GM19452 (cell line): ENCODE results near the gene TMEM52B.

ENCODE experiments used
- ATAC-seq: cut with Tn5 transposase; IDR thresholded peaks from one replicate; pipeline ENCODE4 v1.9.1; 2021; ENCODE audit not compliant: unreplicated experiment

TMEM52B gene

DNA sequence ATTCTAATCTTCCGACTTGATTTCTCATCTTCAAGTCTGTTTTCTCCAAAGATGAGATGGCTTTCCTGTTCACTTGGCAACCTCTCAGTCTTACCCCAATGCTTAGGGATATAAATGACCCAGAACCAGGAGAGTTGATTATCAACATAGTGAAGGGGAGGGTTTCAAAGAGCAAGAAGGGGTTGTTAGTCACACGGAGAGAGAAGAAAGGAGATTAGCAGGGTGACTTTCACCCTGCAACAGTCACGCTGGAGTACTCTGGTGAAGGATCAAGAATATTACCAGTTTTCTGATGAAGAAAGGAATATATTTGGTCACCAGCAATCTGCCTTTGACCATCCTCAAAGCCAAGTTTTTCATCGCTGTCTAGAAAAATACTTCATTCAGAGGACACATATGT is at the start of gene TMEM52B:
Gene TMEM52B, plus strand, starts transcription at position 212 of the 400 bp plus-strand sequence. CDS start 543 bp downstream, outside the sequence.
- ATAC-seq = no peak

GRCh38 chr12:10130042-10130441 is 48.8 kb upstream of the TMEM52B start, which contains the start of gene CLEC7A:
CLEC7A (minus strand) TSS chr12:10130199; CDS start chr12:10130082, 117 bp downstream.
- ATAC-seq = peak; percentile 83

DNA sequence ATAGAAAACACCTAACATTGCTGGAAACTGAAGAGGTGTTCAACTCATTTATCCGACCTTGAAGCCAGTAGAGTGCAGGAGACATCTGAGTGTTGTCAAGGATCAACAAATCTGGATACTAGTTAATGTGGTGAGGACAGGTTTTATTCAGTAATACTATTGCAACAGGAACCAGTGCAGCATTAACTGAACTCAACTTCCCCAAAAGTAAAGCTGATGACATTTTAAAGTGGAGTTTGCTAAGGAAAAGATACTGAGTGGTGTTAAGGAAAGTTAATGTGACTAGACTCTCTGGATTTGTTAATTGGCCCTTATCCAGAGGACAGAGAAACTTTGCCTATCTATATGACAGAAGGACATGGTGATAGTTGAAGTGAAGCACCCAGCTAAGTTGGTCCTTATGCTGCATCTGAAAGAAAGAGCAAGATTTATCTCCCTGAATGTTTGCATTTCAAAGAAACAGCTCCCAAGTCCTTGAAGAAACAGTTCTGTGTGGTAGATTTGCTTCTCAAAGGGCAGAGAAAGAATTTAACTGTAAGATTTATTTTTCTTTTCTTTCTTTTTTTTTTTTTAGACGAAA is 47.6 kb upstream of the TMEM52B start:
- ATAC-seq = no peak

- ATAC-seq = no peak
These were observed 45.9 kb upstream of the TMEM52B start for GRCh38 chr12:10132850-10133370.

DNA sequence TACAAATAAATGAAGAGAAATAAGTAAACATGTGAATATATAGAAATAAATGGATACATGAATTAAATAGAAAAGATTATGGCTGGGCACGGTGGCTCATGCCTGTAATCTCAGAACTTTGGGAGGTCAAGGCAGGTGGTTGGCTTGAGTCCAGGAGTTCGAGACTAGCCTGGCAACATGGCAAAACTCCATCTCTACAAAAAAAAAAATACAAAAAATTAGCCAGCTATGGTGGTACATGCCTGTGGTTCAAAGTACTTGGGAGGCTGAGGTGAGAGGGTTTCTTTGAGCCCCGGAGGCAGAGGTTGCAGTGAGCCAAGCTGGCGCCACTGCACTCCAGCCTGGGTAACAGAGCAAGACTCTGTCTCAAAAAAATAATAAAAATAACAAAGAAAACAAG is 43.7 kb upstream of the TMEM52B start:
- ATAC-seq = no peak

DNA sequence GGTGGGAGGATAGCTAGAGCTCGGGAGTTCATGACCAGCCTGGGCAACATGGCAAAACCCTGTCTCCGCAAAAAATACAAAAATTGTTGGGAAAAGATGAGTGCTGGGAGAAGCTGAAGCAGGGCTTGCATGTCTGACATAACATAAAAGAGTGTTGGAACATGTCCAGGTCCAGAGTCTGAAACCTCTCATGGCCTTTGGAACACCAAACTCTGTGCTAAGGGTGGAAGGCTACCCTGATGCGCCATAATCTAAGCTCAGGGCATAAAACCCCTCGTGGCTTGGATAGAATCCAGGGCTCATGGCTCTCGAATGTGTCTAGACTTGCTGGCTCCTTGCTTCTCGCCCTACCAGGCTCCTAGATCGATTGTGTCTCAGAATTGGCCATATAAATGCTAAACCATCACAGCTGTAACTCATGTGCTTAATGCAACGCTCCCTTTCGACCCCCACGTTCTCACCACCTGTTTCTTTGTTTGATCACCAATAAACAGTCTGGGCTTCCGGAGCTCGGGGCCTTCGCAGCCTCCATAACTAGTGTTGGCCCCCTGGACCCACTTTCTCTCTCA is 42.1 kb upstream of the TMEM52B start:
- no peak for ATAC-seq

DNA sequence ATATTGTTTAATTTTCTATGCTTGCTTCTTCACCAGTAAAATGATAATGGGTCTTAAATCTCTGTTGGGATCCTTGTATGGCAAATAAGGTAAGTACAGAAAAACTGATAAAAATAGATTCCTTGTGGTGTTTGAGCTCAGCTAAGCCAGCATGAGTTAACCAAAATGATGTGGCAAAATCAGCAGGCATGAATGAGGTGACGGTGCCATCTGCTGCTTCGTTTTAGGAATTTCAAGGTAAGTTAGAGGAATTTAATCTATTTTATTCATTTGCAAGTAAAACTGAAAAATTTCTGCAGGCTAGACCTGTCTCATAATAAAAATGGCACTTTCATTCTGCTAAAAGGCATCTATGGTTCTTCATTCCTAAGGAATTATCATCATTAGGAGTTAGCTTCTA is 38.8 kb upstream of the TMEM52B start:
- no peak for ATAC-seq

DNA sequence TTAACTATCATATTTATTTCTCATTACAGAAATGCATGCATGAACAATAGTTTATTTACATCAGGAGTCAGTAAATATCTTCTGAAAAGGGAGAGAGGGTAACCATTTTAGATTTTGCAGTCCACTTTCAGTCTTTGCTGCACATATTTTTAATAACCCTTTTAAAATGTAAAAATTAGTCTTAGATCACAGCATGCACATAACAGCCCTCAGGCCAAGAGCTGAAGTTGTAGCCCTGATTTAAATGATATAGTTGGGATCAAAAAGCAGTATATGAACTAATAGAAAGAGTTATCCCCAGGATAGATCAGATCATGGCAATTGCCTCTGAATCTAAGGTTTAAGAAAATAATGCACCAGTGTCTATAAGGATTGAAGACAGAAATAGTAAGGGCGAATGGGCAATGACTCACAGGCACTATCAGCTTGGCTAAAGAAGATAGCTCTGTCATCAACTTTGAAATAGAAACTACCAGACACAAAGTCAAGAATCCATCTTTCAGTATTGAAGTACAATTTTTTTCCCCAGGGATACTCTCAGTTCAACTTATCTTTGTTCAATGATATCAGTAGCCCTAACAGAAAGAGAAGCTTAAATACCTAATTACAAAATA is 35.7 kb upstream of the TMEM52B start:
- ATAC-seq = no peak

GRCh38 chr12:10147714-10148403 is 31.0 kb upstream of the TMEM52B start:
- ATAC-seq = peak; percentile 80

GRCh38 chr12:10151621-10152020 is 27.2 kb upstream of the TMEM52B start:
- no peak for ATAC-seq

DNA sequence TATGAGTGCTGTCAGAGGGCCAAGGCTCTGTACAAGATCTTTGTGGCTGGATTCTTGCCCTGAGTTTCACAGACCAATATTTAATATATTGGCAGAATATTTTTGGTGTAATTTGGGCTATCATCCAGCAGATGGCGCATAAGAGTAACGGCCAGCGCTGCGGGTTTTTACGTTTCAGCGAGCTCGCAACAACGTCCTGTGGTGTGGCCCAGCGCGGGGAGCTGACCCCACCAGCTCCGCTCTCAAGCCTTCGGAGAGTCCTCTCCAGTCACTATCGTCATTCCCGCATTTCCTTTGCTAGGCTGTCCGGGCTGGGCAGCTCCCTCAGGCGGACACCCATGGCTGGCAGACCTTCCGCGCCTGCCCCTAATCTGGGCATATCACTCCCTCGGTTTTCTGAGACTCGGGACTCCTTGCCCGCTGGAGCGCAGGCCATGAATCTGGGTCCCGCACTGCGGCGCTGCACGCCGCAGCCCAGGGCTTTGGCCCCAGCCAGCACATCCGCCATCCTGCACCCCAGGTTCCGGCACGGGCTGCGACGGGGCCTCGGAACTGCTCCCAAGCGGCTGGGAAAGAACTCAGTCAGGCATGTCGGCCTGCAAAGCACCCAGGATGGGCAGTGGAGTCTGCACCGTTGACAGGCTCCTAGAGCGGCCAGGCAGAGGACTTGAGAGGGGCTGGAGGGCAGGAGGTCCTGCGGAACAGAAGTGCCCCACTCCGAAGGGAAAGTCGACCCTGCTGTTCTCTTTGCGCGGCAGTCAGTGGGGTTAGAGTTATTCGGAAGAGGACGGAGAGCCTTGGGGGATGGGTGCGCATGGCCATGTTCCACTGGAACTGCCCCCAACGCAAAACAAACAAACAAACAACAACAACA is 25.3 kb upstream of the TMEM52B start:
- ATAC-seq = no peak

DNA sequence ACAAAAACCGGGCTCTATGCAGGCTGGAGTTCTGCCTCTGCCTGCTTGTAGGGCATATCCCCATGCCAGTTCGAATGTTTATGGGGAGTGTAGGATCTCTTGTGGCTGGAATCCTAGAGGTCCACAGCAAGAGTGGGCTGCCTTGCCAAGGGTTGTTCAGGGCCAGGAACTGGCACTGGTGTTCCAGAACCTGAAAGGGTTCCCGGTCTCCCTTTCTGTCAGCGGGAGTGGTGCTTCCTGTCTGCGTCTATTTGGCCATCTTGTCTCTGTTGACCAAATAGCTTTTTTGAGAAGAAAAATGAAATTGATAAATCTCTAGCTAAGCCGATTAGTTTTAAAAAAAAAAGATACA is 24.7 kb upstream of the TMEM52B start:
- no peak for ATAC-seq

- no peak for ATAC-seq
These were observed 22.9 kb upstream of the TMEM52B start for GRCh38 chr12:10155966-10156365.

DNA sequence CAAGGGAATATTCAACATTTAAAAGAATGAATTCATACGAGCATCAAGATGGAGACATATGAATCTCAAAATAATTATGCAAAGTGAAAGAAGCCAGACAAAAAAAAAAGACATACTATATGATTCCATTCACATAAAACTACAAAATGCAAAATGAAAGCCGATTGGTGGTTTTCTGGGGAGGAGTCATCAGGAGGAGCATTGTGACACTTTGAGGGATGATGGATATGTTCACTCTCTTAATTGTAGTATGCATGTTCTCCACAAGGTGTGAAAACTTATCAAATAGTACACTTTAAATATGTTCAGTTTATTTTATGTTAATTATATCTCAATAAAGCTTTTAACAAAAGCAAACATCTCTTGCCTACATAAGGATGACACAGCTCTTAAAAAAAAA is 20.4 kb upstream of the TMEM52B start:
- no peak for ATAC-seq

GRCh38 chr12:10159280-10159679 is 19.6 kb upstream of the TMEM52B start:
- ATAC-seq = no peak

DNA sequence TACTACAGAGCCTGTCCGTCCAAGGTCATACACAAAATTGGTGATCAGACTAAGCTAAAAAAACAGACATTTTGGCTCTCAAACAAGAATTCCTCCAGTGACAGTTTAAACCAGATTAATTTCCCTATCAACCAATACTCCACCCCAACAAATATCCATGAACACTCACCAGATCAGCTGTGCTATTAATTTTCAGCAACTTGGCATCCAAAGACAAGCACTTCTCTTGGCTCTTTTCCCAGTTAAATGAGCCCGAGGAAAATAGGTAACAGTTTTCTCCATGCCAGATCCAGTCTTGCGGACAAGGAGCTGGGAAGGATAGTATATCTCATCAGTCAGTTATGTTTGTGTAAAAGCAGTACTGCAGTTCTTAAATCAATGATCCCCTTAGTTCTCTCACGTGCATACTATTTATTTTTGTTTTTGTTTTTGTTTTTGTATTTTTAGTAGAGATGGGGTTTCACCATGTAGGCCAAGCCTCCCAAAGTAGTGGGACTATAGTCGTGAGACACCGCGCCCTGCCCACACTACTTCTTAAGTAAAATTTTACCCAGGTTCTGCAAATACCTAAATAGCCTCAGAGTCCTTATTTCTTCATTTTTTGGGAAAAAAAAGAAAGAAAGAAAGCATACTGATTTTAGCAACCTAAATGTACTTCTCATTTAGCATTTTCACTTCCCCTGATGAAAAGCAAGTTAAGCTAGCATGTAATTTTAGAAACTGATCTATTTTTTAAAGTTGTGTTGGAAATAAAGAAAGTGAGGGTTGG is 18.0 kb upstream of the TMEM52B start:
- no peak for ATAC-seq

GRCh38 chr12:10163084-10163483 is 15.7 kb upstream of the TMEM52B start:
- no peak for ATAC-seq

- no peak for ATAC-seq
These were observed 13.4 kb upstream of the TMEM52B start for GRCh38 chr12:10165421-10165820.

DNA sequence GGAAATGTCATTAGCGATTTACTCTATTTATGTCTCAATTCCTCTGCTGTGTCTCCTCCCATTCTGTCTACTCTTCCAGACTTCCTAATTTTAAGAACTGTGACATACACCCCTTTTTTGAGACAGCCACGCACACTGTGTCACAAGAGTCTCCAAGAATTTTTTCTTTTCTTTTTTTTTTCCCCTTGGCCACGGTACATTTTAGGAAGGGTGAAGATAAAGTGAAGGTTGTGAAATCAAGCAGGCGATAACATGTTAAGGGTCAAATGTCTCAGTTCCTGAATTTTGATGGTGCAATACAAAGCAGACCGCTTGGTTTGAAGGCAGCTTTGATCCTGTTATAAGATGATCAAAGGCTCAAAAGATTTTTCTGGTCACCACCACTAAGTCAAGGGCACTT is 11.2 kb upstream of the TMEM52B start:
- ATAC-seq = no peak

GRCh38 chr12:10169104-10169503 is 9.7 kb upstream of the TMEM52B start:
- ATAC-seq = no peak
